ENCODE measurements around the gene MED9.

MED9 gene

GRCh38 chr17:17515934-17516930 is 39.4 kb downstream of the MED9 start:
- DNase-seq (ENCODE audit: low read depth), result no peak

GRCh38 chr17:17516941-17517720 is 40.3 kb downstream of the MED9 start:
- no peak for DNase-seq (ENCODE audit: low read depth)

- DNase-seq (ENCODE audit: low read depth), result no peak
Observed at GRCh38 chr17:17518014-17518413, 41.2 kb downstream of the MED9 start.

GRCh38 chr17:17518951-17519350 is 42.2 kb downstream of the MED9 start:
- DNase-seq (ENCODE audit: low read depth), result no peak

- no peak for DNase-seq (ENCODE audit: low read depth)
Observed at GRCh38 chr17:17519886-17520285, 43.1 kb downstream of the MED9 start.

- no peak for DNase-seq (ENCODE audit: low read depth)
Observed at GRCh38 chr17:17520599-17521232, 43.9 kb downstream of the MED9 start.

GRCh38 chr17:17523001-17523730 is 46.4 kb downstream of the MED9 start:
- DNase-seq (ENCODE audit: low read depth), result no peak

GRCh38 chr17:17523731-17524490 is 47.1 kb downstream of the MED9 start:
- DNase-seq (ENCODE audit: low read depth), result no peak

GRCh38 chr17:17525311-17525710 is 48.5 kb downstream of the MED9 start:
- no peak for DNase-seq (ENCODE audit: low read depth)

GRCh38 chr17:17525956-17526355 is 49.2 kb downstream of the MED9 start:
- DNase-seq (ENCODE audit: low read depth), result no peak

GRCh38 chr17:17526369-17526768 is 49.6 kb downstream of the MED9 start:
- DNase-seq (ENCODE audit: low read depth), result no peak

- DNase-seq (ENCODE audit: low read depth), result no peak
Observed at GRCh38 chr17:17527534-17527933, 50.7 kb downstream of the MED9 start.

- DNase-seq (ENCODE audit: low read depth), result no peak
Observed at GRCh38 chr17:17527956-17528500, 51.2 kb downstream of the MED9 start.

GRCh38 chr17:17528696-17529652 is 52.2 kb downstream of the MED9 start:
- no peak for DNase-seq (ENCODE audit: low read depth)

GRCh38 chr17:17531156-17531555 is 54.4 kb downstream of the MED9 start:
- DNase-seq (ENCODE audit: low read depth), result no peak

- DNase-seq (ENCODE audit: low read depth), result no peak
Observed at GRCh38 chr17:17532991-17533390, 56.2 kb downstream of the MED9 start.

GRCh38 chr17:17533901-17534441 is 57.2 kb downstream of the MED9 start:
- no peak for DNase-seq (ENCODE audit: low read depth)

- DNase-seq (ENCODE audit: low read depth), result no peak
Observed at GRCh38 chr17:17535957-17536356, 59.2 kb downstream of the MED9 start.

- DNase-seq (ENCODE audit: low read depth), result no peak
Observed at GRCh38 chr17:17536702-17537101, 59.9 kb downstream of the MED9 start.

Data from T follicular helper cell (primary cell).